ENCODE results near the gene LRRC71.
A peak's percentile ranks its signal among the peaks of the same experiment; 100 is the strongest.

LRRC71 gene

DNA sequence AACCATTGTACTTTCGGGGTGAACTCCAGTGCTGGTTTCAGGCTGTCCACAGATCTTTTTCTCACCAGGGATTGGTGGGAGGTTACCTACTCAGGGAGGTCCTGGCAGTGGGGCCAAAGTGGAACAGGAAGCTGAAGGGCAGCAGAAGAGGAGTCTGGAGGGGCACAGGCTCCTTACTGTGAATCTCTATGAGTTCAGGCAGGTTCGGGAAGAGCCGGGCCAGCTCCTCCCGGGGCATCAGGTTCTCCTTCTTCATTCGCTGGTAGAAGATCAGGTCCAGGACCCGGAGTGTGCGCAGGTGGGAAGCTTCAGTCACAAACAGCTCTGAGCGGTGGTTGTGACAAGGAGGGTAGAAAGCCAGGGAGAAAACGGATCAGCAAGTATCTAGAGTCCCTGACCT lies 26.7 kb downstream of the LRRC71 start:
- no peak for DNase-seq (ENCODE audit: low read depth)

DNA sequence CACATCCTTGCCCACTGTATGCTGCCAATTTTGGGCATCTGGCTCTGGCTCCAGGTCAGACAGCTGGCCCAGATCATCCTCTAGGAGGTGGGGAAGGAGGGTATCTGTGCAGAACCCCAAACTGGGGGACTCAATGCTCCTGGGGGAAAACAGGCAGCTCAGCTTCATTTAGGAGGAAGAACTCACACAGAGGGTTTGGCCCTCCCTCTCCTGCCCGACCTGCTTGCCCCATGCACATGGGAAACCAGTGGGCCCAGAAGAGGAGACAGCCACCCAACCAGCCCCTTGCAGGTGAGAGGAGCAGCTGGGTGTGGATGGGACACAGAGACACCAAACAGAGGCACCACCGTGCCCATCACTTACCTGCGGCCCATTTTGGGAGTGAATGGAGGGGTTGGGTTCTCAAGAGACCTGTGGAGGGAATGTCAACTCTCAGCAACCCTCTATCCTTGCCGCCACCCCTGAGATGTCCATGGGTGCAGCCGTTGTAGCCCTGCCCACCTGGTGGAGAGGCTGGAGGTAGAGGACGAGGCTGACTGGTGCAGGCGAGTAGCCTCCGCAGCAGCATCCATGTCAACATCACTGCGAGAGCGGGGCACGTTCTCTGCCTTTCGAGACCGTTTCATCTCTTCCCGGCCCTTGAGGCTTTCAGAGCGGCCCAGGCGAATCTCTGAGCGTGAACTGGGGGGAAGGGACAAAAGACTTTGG lies 27.5 kb downstream of the LRRC71 start:
- no peak for DNase-seq (ENCODE audit: low read depth)

DNA sequence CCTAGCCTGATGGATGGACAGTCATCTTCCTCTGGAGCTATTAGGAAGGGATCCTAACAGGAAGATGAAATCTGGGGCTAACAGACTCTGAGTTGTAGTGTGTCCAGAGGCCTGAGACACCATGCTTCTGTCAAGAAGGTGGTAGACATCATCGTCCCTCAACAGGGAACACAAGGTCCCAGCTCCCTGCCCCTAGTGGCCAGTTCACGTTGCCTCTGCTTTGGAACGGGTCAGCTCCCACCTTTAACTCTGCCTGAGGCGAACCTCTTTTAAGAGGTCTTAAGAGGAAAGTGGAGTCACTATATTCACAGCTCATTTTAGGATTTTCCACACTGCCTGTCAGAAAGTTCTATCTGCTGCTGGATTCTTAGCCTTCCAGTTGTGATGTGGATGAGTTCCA lies 28.3 kb downstream of the LRRC71 start:
- no peak for DNase-seq (ENCODE audit: low read depth)

DNA sequence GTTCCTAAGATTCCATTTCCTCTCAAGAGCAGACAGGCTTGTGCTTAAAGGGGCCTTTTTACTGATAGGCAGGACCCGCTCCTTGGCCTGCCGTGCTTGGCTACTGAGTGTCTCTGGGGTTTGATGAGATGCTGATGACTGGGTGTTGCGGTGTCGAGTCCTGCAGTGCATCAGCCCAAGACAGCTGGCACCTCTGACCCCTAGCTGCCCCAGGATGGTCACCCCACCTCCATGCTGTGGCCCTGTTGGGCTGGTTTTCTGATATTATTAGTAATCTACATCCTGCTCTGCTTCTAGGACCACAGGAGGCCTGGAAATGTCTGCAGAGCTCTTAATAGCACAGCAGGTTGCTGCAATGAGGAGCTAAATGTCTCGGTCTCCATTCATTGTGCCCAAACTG lies 28.7 kb downstream of the LRRC71 start:
- DNase-seq (ENCODE audit: low read depth), result no peak

DNA sequence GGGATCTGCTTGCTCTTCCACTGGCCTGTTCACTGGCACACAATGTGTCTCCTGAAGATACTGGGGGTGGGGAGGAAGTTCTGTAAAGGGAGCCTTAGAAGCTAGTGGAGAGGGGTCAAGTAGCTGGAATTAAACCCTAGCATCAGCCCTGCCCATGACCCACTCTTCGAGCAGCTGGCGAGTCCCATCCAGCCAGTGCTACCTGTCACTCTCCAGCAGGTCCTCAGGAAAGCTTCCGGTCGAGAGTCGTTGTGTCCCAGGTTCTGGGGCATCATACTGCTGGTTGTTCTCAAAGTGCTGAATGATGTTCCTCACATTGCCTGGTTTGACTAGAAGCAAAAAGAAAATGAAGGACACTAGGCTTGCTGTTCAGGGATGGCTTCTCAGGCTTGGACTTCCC lies 30.9 kb downstream of the LRRC71 start:
- DNase-seq (ENCODE audit: low read depth), result no peak

DNA sequence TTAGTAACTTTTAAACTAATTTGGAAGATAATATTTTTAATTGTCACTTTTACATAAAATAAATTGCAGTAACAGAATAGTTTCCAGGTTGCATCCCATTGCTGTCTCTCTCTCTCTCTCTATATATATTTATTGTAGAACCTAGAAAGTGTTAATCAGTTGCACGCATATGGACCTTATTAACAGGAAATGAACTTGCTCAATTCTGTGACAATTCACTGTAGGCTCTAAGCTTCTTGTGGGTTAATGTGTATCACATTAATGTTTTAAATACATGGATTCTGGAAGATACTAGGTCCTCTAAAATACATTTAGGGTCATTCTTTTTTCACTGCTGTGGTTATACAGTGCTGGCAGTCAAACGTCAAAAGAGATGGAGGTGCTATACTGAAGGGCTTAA lies 33.1 kb downstream of the LRRC71 start:
- DNase-seq (ENCODE audit: low read depth), result no peak

DNA sequence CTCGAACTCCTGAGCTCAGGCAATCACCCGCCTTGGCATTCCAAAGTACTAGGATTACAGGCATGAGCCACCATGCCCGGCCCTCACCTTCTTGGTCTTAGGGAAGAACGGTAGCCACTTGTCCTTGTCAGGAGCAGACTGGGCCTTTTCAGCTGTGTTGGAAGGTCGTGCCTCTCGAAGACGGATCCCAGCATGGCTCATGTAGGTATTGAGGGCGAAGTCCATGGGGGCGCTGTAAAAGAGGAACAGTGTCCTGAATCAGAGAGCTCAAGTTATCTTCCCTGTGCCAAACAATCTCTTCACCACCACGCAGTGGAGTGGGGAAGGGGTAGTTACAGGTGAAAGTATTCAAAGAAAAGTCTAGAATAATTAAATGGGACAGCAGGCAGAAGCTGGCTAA lies 35.9 kb downstream of the LRRC71 start:
- no peak for DNase-seq (ENCODE audit: low read depth)

DNA sequence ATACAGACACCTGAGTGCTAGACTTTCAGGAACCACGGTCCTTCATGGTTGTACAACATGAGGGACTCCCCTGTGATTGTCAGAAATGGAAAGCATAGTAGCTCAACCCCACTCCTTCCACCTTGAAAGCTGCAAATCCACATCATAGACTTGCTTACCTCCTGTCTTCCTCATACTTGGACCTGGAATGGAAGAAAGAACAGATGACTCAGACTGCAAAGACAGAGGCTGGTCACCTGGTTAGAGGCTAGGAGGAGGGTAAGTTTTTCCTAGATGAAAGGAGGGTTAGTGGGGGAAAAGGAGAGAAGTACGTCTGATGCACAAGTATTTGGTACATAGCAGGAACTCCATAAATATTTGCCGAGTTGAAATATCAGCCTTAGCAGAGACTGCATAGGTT lies 37.2 kb downstream of the LRRC71 start:
- no peak for DNase-seq (ENCODE audit: low read depth)

DNA sequence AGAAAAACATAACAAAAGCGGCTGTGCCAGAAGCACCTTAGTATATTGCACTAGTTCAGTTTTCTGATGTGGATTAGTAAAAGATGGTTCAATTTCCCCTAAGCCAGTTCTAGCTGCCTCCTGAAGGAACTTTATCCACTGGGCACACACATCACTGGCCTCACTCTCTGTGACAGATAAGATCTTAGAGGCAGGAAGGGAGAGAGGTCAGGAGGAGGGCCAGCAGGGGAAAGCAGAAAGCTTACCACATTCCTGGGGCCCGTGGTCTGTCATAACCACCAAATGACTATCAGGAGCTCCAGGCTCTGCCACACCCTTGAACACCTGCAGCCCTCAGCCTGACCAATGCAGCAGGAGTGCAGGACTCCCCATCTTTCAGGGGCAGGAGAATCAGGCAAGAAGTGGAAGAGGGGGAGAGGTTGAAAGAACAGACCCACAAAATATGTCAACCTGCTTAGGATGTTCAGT lies 37.8 kb downstream of the LRRC71 start:
- peak; percentile 22 for DNase-seq (ENCODE audit: low read depth)

DNA sequence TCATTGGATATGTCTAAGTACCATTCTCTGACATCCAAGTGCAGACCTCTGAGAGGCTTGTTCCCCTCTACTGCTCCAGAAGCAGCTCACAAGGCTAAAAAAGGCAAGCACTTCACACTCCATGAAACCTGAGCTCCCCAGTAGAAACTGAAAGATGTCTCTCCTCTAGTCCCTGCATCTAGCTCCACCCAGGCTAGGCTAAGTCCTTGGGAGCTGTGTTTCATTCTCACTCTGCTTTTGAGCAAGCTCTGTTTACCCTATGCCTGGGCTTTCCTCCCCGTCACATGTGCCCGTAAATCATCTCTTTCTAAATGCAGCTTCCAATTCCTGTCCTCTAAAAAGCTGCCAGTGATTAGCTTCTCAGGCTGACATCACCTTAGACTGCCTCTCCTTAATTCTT lies 39.0 kb downstream of the LRRC71 start:
- DNase-seq (ENCODE audit: low read depth), result peak; percentile 72

DNA sequence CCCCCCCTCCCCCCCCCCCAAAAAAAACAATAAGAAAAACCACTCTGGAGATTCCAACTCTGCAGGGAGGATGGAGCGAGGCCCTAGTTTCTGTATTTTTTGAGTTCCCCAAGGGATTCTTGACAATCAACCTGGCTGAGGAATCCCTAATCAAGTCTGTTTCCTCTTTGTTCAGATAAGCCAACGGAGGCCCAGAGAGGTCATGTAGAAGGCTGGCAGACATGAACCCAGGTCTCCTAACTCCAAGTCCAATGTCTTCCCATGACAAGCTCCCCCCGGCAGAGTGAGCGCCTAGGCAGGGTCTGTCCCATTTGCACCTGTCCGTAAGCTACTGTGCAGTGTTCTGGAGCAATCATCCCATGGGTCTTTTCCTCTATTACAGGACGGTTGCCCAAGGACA lies 39.5 kb downstream of the LRRC71 start:
- no peak for DNase-seq (ENCODE audit: low read depth)

DNA sequence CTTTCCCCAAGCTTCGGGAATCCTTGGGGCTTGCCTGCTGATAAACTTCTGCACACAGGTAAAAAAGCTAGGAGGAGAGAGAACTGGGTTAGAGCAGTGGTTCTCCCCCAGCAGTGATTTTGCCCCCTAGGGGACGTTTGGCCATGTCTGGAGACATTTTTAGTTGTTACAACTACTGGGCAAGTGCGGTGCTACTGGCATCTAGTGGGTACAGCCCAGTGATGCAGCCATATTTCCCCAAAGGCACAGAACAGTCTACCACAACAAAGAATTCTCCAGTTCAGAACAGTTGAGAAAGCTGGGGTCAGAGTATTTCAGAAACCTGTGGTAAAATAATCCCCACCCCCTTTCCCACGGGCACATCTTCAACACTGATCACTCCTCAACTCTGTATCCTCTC lies 41.3 kb downstream of the LRRC71 start:
- no peak for DNase-seq (ENCODE audit: low read depth)

DNA sequence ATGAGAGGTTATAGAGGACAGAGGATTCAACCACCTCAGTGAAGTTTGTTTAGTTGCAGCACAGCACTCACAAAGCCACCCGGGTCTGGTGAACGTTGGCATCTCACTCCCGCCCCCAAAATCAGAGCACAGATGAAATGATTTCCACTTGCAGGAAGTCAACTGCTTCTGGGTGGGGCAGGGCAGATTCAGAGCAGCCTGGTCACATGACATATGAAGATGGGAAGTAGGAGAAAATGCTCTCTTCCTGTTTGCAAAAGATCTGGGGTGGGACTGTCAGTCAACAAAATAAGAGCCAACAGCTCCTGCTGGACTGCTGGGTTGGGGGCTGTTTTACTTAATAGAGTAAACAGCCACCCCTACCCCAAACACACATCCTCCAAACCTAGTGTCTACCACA lies 43.2 kb downstream of the LRRC71 start:
- DNase-seq (ENCODE audit: low read depth), result peak; percentile 28

DNA sequence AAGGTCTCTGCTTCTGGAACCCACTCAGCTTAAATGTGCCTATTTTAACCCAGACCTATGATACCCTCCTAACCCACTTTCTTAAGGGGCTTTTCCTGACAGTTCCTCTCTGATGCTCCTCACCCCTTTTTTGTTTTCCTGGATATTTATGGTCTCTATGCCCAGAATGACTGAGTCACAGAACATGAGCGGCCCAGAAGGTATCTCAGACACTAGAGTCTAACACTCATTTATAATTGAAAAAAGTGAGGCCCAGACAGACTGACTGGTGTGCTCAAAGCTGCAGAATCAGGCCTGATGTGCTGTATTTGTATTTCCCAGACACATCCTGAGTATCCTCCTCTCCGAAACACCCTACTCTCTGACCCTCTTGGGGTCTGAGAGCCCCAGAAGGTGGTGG lies 44.0 kb downstream of the LRRC71 start:
- DNase-seq (ENCODE audit: low read depth), result peak; percentile 18

DNA sequence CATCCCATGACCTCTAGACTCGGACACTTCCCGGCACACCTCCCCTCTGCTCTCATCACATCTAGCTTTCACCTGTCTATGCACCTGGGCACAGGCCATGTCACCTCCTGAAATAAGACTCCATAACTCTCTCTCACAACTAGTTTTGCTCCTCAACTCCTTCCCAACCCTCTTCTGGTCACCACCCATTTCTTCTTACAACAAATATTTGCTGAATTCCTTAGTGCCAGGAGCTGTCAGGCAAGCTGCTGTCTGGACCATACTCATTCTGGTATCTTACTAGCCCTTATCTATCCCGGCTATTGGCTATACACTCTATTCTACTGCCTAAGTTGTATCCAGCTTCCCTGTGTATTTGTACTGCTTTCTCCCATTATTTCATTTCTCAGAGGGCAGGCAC lies 49.1 kb downstream of the LRRC71 start:
- no peak for DNase-seq (ENCODE audit: low read depth)

DNA sequence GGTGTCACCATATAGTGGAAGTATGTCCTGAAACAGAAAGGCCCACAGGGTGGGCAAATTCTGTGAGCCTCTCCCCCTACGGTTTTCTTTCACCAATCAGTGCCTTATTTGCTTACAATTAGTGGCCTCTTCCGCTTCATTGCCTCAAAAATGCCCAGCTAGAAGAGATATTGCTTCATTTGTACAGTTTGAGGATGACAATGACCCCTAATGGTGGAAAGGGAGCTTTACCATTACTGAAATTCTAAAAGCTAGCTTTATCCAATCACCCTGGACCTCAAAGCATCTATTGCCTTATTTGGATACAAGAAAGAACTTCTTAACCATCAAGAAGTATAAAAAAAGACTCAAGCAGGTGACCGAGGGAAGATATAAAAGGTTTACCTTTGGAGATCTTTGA lies 49.6 kb downstream of the LRRC71 start:
- DNase-seq (ENCODE audit: low read depth), result peak; percentile 27

DNA sequence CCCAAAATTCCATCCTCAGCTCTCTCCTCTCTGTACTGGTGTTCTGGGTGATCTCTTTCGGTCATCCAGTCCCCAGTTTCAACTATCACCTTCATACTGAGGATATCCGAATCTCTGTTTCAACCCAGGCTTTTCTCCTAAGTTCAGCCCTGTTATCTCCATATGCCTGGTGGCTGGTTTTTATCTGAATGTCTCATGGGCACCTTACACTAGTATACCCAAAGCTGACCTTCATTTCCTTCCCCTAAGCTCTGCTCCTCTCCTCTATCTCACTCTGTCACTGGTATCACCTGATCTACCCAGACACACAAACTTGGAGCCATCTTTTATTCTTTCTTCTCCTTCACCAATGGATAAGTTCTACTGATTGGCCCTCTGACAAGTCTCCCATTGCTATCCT lies 53.0 kb downstream of the LRRC71 start:
- DNase-seq (ENCODE audit: low read depth), result no peak

DNA sequence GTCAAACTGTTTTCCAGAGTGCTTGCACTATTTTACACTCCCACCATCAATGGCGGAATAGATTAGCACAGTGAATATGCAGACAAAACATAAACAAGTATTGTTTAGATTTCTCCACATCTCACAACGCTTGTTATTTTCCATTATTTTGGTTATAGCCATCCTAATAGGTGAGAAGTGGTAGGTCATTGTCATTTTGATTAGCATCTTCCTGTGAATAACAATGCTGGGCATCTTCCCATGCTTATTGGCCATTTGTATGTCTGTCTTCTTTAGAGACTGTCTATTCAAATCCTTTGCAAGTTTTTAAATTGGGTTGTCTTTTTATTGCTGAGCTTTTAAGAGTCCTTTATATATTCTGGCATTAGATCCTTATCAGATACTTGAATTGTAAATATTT lies 54.7 kb downstream of the LRRC71 start:
- no peak for DNase-seq (ENCODE audit: low read depth)

DNA sequence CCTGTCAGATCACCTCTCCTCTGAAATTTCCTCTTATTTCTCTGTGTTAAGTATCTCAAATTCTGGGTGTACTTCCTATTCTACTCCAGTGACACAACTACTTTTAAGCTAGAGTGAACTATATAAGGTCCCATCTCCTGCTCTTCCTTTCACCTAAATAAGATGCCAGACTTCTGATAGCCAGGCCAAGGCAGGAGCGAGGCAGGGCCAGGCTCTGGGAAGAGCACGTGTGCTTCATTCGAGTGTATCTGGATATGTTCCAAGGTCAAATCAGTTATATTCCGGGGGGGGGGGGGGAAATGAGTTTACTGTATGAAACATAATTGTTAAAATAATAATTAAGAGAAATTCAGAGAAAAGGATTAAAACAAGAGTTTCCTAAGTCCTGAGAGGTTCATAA lies 60.1 kb downstream of the LRRC71 start:
- no peak for DNase-seq (ENCODE audit: low read depth)
